ENCODE data around the gene PAAF1. TPM values are rescaled to one million over a fixed set of nuclear protein-coding genes. Genes with fewer than 3 reads are reported as not detected.
"Not testable (repeated sequence)": the region's sequence is repeated elsewhere in the genome, so short reads cannot be mapped to it uniquely, and the experiment has no call there.

PAAF1 gene
- total and polyA plus RNA-seq, 8 donors, result 8.0 to 15.9 (median 11.4) TPM

DNA sequence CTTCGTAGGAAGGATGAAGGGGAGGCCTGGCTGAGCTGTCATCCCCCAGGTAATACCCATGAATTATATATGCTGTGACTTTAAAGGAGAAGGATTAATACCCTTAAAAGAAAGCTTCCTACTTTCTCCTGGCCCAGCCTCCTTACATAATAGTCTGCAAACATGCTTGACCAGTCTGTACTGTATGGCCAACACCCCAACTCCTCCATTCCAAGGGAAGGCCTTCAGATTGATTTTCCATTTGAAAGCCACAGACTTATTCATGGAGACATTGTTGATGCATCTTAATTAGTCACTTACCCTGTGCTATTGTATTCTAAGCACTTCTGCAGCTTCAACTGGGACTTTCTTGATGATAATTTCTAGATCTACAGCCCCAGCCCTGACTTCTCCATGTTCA, 2.0 kb downstream of the PAAF1 start:
- TF ChIP-seq CTCF (IDR thresholded peaks at IDR 0.05), result no peak
- intact Hi-C loops (cut with DNase I), result no loop called here
- ATAC-seq (no peak), DNase-seq (no peak), FAIRE-seq (no peak)
- Histone ChIP-seq H3K27me3 (no peaks in the 10 kb centered on the region), H3K27ac (no peak overlapping the region), H3K4me1 (peaks cover 8 to 22% (median 13%) of the 10 kb centered on the region in 3 donors), H3K4me3 (no peak overlapping the region), H3K36me3 (peaks cover 0 to 4% (median 0%) of the 10 kb centered on the region in 3 donors), H3K9me3 (no peaks in the 10 kb centered on the region)
- WGBS, 2 donors, result 84 to 87% methylated on average over 1 of the region's 1 CpG

GRCh38 chr11:73880449-73880848, 3.6 kb downstream of the PAAF1 start:
- H3K27me3 ChIP-seq; FAIRE-seq; H3K27ac ChIP-seq; H3K36me3 ChIP-seq; ATAC-seq; DNase-seq; H3K9me3 ChIP-seq; H3K4me3 ChIP-seq; intact Hi-C loops (cut with DNase I): not testable (repeated sequence)
- 89 to 96% methylated on average over 10 of the region's 10 CpGs for WGBS, 2 donors
- peaks cover 8 to 17% (median 9%) of the 10 kb centered on the region in 3 donors for H3K4me1 ChIP-seq

- intact Hi-C loops (cut with DNase I), result no loop called here
- no peak for ATAC-seq
- DNase-seq, result no peak
Measured at GRCh38 chr11:73883856-73884255, 7.1 kb downstream of the PAAF1 start.

DNA sequence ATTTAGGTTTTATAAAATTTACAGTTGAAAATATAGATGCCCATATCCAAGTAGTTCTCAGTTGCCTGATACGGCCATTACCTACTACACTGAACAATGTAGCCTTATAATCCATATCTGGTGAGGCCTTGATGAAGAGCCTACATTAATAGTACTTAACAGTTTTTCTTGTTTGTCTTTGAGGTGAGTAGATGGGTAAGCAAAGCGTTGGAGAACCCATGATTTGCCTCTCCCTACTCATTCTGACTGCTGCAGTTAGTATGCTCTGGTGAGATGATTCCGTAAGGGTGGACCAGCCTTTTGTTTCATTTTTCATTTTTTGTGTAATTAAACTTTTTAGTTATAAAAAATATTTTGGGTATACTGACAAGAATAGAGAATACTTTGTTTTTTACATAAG, 11.4 kb downstream of the PAAF1 start:
- 96 to 97% methylated on average over 3 of the region's 3 CpGs for WGBS, 2 donors
- TF ChIP-seq CTCF (IDR thresholded peaks at IDR 0.05), result no peak

More at GRCh38 chr11:73883856-73884255, 7.1 kb downstream of the PAAF1 start:
- Histone ChIP-seq H3K4me1 (no peaks in the 10 kb centered on the region), H3K36me3 (peaks cover 0 to 5% (median 4%) of the 10 kb centered on the region in 3 donors), H3K9me3 (no peaks in the 10 kb centered on the region), H3K27ac (no peak overlapping the region), H3K27me3 (no peaks in the 10 kb centered on the region), H3K4me3 (no peak overlapping the region)
- WGBS, 2 donors, result 91 to 94% methylated on average over 2 of the region's 2 CpGs
- no peak for FAIRE-seq
- no peak for TF ChIP-seq CTCF (IDR thresholded peaks at IDR 0.05)

DNA sequence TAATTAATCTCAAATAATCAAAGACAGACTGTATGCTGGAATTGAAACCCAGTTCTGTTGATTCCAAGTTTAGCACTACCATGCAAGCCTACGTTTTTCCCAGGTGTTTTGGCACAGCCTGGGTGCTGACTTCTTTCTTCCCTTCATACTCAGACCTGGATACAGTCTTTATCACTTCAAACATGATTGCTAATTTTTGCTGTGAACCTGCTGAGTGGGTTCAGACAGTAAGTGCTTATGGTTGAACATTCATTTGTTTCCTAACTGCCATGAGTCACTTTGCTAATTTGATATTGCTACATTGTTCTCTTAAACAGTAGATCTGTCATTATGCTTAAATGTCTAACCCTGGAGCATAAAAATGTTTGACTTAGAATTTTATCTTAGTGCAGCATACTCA, 12.2 kb downstream of the PAAF1 start:
- FAIRE-seq (no peak), DNase-seq (no peak), ATAC-seq (peak in 1 of 4 donors; percentile 38)
- Histone ChIP-seq H3K4me3 (no peak overlapping the region), H3K9me3 (no peaks in the 10 kb centered on the region), H3K27ac (no peak overlapping the region), H3K36me3 (peaks cover 0 to 28% (median 4%) of the 10 kb centered on the region in 3 donors), H3K27me3 (no peaks in the 10 kb centered on the region), H3K4me1 (no peaks in the 10 kb centered on the region)
- WGBS, 2 donors, result 5 to 25% methylated on average over 1 of the region's 1 CpG
- intact Hi-C loops (cut with DNase I), result no loop called here
- no peak for TF ChIP-seq CTCF (IDR thresholded peaks at IDR 0.05)

More for the DNA sequence above, 11.4 kb downstream of the PAAF1 start:
- ATAC-seq, result no peak
- no peaks in the 10 kb centered on the region for H3K9me3 ChIP-seq
- no peak overlapping the region for H3K27ac ChIP-seq
- no peaks in the 10 kb centered on the region for H3K27me3 ChIP-seq
- DNase-seq, result no peak
- intact Hi-C loops (cut with DNase I), result no loop called here
- peaks cover 0 to 24% (median 4%) of the 10 kb centered on the region in 3 donors for H3K36me3 ChIP-seq
- H3K4me3 ChIP-seq, result no peak overlapping the region
- H3K4me1 ChIP-seq, result no peaks in the 10 kb centered on the region
- no peak for FAIRE-seq
